OCI-LY7 (cell line): ENCODE measurements around the gene MYCN. TPM values are rescaled to one million over a fixed set of nuclear protein-coding genes. Genes with fewer than 3 reads are reported as not detected.

ENCODE experiments used
- BruUV-seq: library from RNA; stranded (reverse); fragments of 400-500 nt; replicated peaks from 2 replicates; lab custom pipeline; 2021; lab: Mats Ljungman, UMichigan
- CTCF ChIA-PET: fragments of 300-600 bp; sonication (Branson Sonifier 250); formaldehyde crosslinking; loops from one replicate; lab custom pipeline; 2022; ENCODE audit warnings: antibody characterized with exemption; ENCODE audit not compliant: unreplicated experiment; lab: Charles Lee
- POLR2A ChIA-PET: fragments of 300-600 bp; sonication (Branson Sonifier 250); formaldehyde crosslinking; loops from one replicate; lab custom pipeline; 2022; ENCODE audit warnings: antibody characterized with exemption; lab: Charles Lee
- DNase-seq: peaks from one replicate; pipeline ENCODE4 v3.0.0-alpha.2; 2015; ENCODE audit warnings: low spot score
- H2AFZ ChIP-seq: fragments of 200-600 bp; sonication (generic), shearing (Covaris generic); 2 replicates; pipeline ENCODE4 v1.6.1; 2014; ENCODE audit warnings: mild to moderate bottlenecking, antibody characterized with exemption, low read length, moderate library complexity
- H3K27ac ChIP-seq: fragments of 200-600 bp; sonication (generic); 2 replicates; pipeline ENCODE4 v1.5.1; 2014; ENCODE audit warnings: mixed run types, low read depth, mild to moderate bottlenecking, moderate library complexity, low read length, inconsistent platforms; ENCODE audit not compliant: poor library complexity, severe bottlenecking
- H3K36me3 ChIP-seq: fragments of 200-600 bp; sonication (generic); 2 replicates; pipeline ENCODE4 v1.6.1; 2014; ENCODE audit warnings: mild to moderate bottlenecking, antibody characterized with exemption, low read length, moderate library complexity, mixed read lengths; ENCODE audit not compliant: insufficient read depth
- H3K4me1 ChIP-seq: fragments of 200-600 bp; sonication (generic); 2 replicates; pipeline ENCODE4 v1.5.1; 2014; ENCODE audit warnings: mild to moderate bottlenecking, low read length; ENCODE audit not compliant: insufficient read depth, poor library complexity, severe bottlenecking
- H3K4me2 ChIP-seq: fragments of 200-600 bp; sonication (generic); 2 replicates; pipeline ENCODE4 v1.6.1; 2014; ENCODE audit warnings: mild to moderate bottlenecking, low read length
- H3K4me3 ChIP-seq: fragments of 200-600 bp; sonication (generic); 2 replicates; pipeline ENCODE4 v1.5.1; 2014; ENCODE audit warnings: mild to moderate bottlenecking, low read depth, low read length; ENCODE audit not compliant: poor library complexity, severe bottlenecking
- H3K79me2 ChIP-seq: fragments of 200-600 bp; sonication (generic); 2 replicates; pipeline ENCODE4 v1.6.1; 2016; ENCODE audit warnings: low read depth, mild to moderate bottlenecking, low read length, moderate library complexity, mixed read lengths; ENCODE audit not compliant: insufficient read depth
- H3K9me2 ChIP-seq: fragments of 200-600 bp; sonication (generic); 2 replicates; pipeline ENCODE4 v1.6.1; 2016; ENCODE audit warnings: mild to moderate bottlenecking, low read length, mixed read lengths; ENCODE audit not compliant: insufficient read depth
- H3K9me3 ChIP-seq: fragments of 200-600 bp; sonication (generic); 2 replicates; pipeline ENCODE4 v1.6.1; 2014; ENCODE audit warnings: mild to moderate bottlenecking, mixed run types, low read length, mixed read lengths
- H4K20me1 ChIP-seq: fragments of 200-600 bp; sonication (generic); 2 replicates; pipeline ENCODE4 v1.6.1; 2014; ENCODE audit warnings: mild to moderate bottlenecking, antibody characterized with exemption, low read length, moderate library complexity, mixed read lengths; ENCODE audit not compliant: insufficient read depth
- EZH2phosphoT487 ChIP-seq: fragments of 200-600 bp; sonication (generic); IDR thresholded peaks from 2 replicates; pipeline ENCODE4 v1.6.1; 2018; ENCODE audit warnings: low read depth, borderline replicate concordance, mild to moderate bottlenecking, mixed run types, antibody characterized with exemption, low read length, moderate library complexity, mixed read lengths
- intact Hi-C: fragments of 100-400 bp; cut with micrococcal nuclease; formaldehyde crosslinking; loops from one replicate; pipeline ENCODE4 v1.10.0; 2022; ENCODE audit not compliant: unreplicated experiment
- total RNA-seq, 2 experiments: library from RNA; depleted of rRNA in 1 of 2; stranded (reverse); fragments of >200 nt in 1 of 2; shearing (Covaris generic) in 1 of 2; gene quantifications; 2 replicates each; pipeline ENCODE4 v1.2.3, GENCODE V29; 2014 to 2022
- TF ChIP-seq, protein P1 (sequence below): fragments of 200-600 bp; sonication (generic); conservative IDR thresholded peaks from 2 replicates; pipeline ENCODE4 v1.5.1; 2014; ENCODE audit warnings: mild to moderate bottlenecking, antibody characterized with exemption, low read length, moderate library complexity, mixed read lengths

Gene MYCN
- total RNA-seq, 2 experiments from 2014 or later: not detected

DNA sequence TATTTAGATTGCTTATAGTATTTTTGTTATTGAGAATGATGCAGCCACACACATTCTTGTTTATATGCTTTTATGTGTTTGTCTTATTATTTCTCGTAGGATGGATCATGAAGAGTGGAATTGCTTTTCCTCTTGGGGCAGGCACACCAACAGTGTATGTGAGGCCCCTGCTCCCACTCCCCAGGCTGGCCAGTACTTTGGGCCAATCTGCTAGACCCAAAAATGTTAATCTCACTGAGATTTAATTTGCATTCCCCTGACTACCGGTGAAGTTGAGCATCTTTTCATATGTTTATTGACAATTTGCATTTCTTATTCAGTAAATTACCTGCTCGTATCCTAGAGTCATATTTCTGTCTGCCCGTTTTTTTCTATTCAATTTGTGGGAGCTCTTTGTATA is 4.7 kb upstream of the MYCN start:
- Histone ChIP-seq H3K36me3 (no peaks in the 10 kb centered on the region), H4K20me1 (no peaks in the 10 kb centered on the region), H3K79me2 (no peaks in the 10 kb centered on the region), H3K4me1 (no peaks in the 10 kb centered on the region), H2AFZ (no peak overlapping the region), H3K9me3 (no peaks in the 10 kb centered on the region), H3K4me3 (no peak overlapping the region), H3K4me2 (no peak overlapping the region), H3K27ac (no peak overlapping the region), H3K9me2 (no peaks in the 10 kb centered on the region)
- ChIA-PET POLR2A (interaction anchor here (0.7 kb wide), 1 partner anchor 41 kb away, joined by 4 read pairs; no protein-coding TSS in a partner anchor), CTCF (no interaction called here)
- DNase-seq: no peak
- intact Hi-C loops: no loop called here
- BruUV-seq: no TSS peak
- TF ChIP-seq, protein P1, sequence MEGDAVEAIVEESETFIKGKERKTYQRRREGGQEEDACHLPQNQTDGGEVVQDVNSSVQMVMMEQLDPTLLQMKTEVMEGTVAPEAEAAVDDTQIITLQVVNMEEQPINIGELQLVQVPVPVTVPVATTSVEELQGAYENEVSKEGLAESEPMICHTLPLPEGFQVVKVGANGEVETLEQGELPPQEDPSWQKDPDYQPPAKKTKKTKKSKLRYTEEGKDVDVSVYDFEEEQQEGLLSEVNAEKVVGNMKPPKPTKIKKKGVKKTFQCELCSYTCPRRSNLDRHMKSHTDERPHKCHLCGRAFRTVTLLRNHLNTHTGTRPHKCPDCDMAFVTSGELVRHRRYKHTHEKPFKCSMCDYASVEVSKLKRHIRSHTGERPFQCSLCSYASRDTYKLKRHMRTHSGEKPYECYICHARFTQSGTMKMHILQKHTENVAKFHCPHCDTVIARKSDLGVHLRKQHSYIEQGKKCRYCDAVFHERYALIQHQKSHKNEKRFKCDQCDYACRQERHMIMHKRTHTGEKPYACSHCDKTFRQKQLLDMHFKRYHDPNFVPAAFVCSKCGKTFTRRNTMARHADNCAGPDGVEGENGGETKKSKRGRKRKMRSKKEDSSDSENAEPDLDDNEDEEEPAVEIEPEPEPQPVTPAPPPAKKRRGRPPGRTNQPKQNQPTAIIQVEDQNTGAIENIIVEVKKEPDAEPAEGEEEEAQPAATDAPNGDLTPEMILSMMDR: no peak
- TF ChIP-seq EZH2phosphoT487: no peak

DNA sequence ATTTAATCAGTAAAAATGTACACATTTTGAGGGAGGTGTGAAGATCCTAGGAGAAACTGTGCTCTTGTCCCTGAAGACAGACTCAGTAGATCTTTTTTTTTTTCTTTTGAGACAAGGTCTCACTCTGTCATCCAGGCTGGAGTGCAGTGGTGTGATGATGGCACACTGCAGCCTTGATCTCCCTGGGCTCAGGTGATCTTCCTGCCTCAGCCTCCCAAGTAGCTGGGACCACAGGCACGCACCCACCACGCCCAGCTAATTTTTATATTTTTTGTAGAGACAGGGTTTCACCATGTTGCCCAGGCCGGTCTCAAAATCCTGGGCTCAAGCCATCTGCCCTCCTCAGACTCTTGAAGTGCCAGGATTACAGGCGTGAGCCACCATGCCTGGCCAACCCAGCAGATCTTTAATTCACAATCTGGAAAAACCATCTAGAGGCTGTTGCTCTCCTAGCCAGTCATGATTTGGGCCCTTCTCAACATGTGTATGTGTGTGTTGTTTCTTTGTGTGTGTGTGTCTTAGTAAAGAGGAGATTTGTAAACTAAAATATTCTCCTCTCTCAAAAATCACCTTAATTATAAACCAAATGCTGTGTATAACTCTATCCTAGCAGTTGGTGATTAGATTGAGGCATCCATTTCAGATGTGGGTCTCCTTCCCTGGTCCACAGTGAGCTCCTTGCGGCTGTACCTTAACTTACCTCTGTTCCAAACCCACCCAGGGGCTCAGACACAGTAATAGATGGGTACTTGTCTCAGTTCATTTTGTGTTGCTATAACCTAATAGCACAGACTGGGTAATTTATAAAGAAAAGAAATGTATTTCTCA is 3.9 kb upstream of the MYCN start:
- no TSS peak for BruUV-seq
- no peak for DNase-seq
- ChIA-PET POLR2A (no interaction called here), CTCF (no interaction called here)
- H3K79me2 ChIP-seq: no peaks in the 10 kb centered on the region
- no peak overlapping the region for H3K27ac ChIP-seq
- no peaks in the 10 kb centered on the region for H3K9me2 ChIP-seq
- H3K4me1 ChIP-seq: no peaks in the 10 kb centered on the region
- H4K20me1 ChIP-seq: no peaks in the 10 kb centered on the region
- intact Hi-C loops: no loop called here
- no peak overlapping the region for H3K4me3 ChIP-seq
- no peak overlapping the region for H2AFZ ChIP-seq
- no peaks in the 10 kb centered on the region for H3K36me3 ChIP-seq
- no peak overlapping the region for H3K4me2 ChIP-seq
- no peak for TF ChIP-seq EZH2phosphoT487
- TF ChIP-seq, protein P1: no peak
- H3K9me3 ChIP-seq: no peaks in the 10 kb centered on the region
